WTC11 (cell line): ENCODE data around the gene PSMF1.

Source experiments
- CREB1 ChIP-seq: sonication (generic); formaldehyde crosslinking; IDR thresholded peaks from 2 replicates; pipeline ENCODE4 v1.8.0; 2023; ENCODE audit warnings: mild to moderate bottlenecking, missing genetic modification reagents
- ESRRA ChIP-seq: sonication (generic); formaldehyde crosslinking; IDR thresholded peaks from 2 replicates; pipeline ENCODE4 v1.8.1; 2022; ENCODE audit warnings: mild to moderate bottlenecking, missing genetic modification reagents, borderline replicate concordance
- ETV6 ChIP-seq: sonication (generic); formaldehyde crosslinking; IDR thresholded peaks from 2 replicates; pipeline ENCODE4 v1.8.1; 2022; ENCODE audit warnings: mild to moderate bottlenecking, missing genetic modification reagents
- FOXJ3 ChIP-seq: sonication (generic); formaldehyde crosslinking; IDR thresholded peaks from 2 replicates; pipeline ENCODE4 v1.9.0; 2021; ENCODE audit warnings: missing genetic modification reagents, mild to moderate bottlenecking, borderline replicate concordance
- JUN ChIP-seq: sonication (generic); formaldehyde crosslinking; IDR thresholded peaks from 2 replicates; pipeline ENCODE4 v1.8.0; 2023; ENCODE audit warnings: mild to moderate bottlenecking, missing genetic modification reagents
- NR1H2 ChIP-seq: sonication (generic); formaldehyde crosslinking; IDR thresholded peaks from 2 replicates; pipeline ENCODE4 v1.9.0; 2021; ENCODE audit warnings: mild to moderate bottlenecking, moderate library complexity, missing genetic modification reagents
- NR2C2 ChIP-seq: sonication (generic); formaldehyde crosslinking; IDR thresholded peaks from 2 replicates; pipeline ENCODE4 v1.8.0; 2022; ENCODE audit warnings: mild to moderate bottlenecking, missing genetic modification reagents
- PRRX2 ChIP-seq: fragments of 250-450 bp; sonication (Bioruptor Pico); IDR thresholded peaks from 2 replicates; pipeline ENCODE4 v1.8.0; 2021; ENCODE audit warnings: mild to moderate bottlenecking
- TCF7 ChIP-seq: sonication (generic); formaldehyde crosslinking; IDR thresholded peaks from 2 replicates; pipeline ENCODE4 v1.8.0; 2022; ENCODE audit warnings: mild to moderate bottlenecking, low read depth, missing genetic modification reagents, moderate library complexity
- ZNF138 ChIP-seq: sonication (generic); formaldehyde crosslinking; conservative IDR thresholded peaks from 2 replicates; pipeline ENCODE4 v1.8.1; 2022; ENCODE audit warnings: mild to moderate bottlenecking, moderate library complexity, missing genetic modification reagents
- TF ChIP-seq, protein P1 (sequence below): fragments of 200-600 bp; IDR thresholded peaks from 2 replicates; pipeline ENCODE4 v1.8.0; 2022; ENCODE audit warnings: antibody characterized with exemption
- TF ChIP-seq, protein P2 (sequence below): sonication (generic); formaldehyde crosslinking; IDR thresholded peaks from 2 replicates; pipeline ENCODE4 v1.8.1; 2022; ENCODE audit warnings: missing genetic modification reagents, borderline replicate concordance
- TF ChIP-seq, protein P3 (sequence below): sonication (generic); formaldehyde crosslinking; IDR thresholded peaks from 2 replicates; pipeline ENCODE4 v1.8.0; 2023; ENCODE audit warnings: mild to moderate bottlenecking, missing genetic modification reagents
- TF ChIP-seq, protein P4 (sequence below): sonication (generic); formaldehyde crosslinking; IDR thresholded peaks from 2 replicates; pipeline ENCODE4 v1.8.1; 2023; ENCODE audit warnings: mild to moderate bottlenecking, missing genetic modification reagents

DNA sequence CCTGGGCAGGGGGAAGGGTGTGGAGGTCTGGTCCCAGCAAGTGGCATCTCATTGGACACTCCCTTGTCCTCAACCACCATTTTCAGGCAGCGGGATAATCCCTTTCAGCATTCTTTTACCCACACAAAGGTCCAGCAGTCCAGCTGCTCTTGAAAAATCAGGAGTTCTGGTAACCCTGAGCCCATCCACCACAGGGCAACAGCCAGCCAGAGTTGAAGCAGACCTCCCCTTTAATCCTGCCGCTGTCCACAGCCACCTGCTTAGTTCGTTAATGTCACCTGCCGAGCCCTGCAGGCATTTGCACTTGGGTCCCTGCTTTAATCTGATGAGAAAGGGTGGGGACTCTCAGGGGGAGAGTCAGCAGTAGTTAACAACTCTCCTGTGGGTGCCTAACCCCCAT, 55.3 kb downstream of the PSMF1 start:
- TF ChIP-seq, protein P1, sequence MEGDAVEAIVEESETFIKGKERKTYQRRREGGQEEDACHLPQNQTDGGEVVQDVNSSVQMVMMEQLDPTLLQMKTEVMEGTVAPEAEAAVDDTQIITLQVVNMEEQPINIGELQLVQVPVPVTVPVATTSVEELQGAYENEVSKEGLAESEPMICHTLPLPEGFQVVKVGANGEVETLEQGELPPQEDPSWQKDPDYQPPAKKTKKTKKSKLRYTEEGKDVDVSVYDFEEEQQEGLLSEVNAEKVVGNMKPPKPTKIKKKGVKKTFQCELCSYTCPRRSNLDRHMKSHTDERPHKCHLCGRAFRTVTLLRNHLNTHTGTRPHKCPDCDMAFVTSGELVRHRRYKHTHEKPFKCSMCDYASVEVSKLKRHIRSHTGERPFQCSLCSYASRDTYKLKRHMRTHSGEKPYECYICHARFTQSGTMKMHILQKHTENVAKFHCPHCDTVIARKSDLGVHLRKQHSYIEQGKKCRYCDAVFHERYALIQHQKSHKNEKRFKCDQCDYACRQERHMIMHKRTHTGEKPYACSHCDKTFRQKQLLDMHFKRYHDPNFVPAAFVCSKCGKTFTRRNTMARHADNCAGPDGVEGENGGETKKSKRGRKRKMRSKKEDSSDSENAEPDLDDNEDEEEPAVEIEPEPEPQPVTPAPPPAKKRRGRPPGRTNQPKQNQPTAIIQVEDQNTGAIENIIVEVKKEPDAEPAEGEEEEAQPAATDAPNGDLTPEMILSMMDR: no peak
- no peak for TF ChIP-seq NR2C2 (CRISPR knock-in tag)
- no peak for TF ChIP-seq ETV6 (CRISPR knock-in tag)
- TF ChIP-seq ZNF138: no peak
- no peak for TF ChIP-seq ESRRA (CRISPR knock-in tag)
- no peak for TF ChIP-seq JUN
- TF ChIP-seq CREB1: no peak
- no peak for TF ChIP-seq NR1H2
- TF ChIP-seq FOXJ3 (CRISPR knock-in tag): no peak
- TF ChIP-seq, protein P2, sequence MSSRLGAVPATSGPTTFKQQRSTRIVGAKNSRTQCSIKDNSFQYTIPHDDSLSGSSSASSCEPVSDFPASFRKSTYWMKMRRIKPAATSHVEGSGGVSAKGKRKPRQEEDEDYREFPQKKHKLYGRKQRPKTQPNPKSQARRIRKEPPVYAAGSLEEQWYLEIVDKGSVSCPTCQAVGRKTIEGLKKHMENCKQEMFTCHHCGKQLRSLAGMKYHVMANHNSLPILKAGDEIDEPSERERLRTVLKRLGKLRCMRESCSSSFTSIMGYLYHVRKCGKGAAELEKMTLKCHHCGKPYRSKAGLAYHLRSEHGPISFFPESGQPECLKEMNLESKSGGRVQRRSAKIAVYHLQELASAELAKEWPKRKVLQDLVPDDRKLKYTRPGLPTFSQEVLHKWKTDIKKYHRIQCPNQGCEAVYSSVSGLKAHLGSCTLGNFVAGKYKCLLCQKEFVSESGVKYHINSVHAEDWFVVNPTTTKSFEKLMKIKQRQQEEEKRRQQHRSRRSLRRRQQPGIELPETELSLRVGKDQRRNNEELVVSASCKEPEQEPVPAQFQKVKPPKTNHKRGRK (CRISPR knock-in tag): no peak
- no peak for TF ChIP-seq PRRX2 (CRISPR knock-in tag)
- TF ChIP-seq, protein P3, sequence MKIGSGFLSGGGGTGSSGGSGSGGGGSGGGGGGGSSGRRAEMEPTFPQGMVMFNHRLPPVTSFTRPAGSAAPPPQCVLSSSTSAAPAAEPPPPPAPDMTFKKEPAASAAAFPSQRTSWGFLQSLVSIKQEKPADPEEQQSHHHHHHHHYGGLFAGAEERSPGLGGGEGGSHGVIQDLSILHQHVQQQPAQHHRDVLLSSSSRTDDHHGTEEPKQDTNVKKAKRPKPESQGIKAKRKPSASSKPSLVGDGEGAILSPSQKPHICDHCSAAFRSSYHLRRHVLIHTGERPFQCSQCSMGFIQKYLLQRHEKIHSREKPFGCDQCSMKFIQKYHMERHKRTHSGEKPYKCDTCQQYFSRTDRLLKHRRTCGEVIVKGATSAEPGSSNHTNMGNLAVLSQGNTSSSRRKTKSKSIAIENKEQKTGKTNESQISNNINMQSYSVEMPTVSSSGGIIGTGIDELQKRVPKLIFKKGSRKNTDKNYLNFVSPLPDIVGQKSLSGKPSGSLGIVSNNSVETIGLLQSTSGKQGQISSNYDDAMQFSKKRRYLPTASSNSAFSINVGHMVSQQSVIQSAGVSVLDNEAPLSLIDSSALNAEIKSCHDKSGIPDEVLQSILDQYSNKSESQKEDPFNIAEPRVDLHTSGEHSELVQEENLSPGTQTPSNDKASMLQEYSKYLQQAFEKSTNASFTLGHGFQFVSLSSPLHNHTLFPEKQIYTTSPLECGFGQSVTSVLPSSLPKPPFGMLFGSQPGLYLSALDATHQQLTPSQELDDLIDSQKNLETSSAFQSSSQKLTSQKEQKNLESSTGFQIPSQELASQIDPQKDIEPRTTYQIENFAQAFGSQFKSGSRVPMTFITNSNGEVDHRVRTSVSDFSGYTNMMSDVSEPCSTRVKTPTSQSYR: no peak
- no peak for TF ChIP-seq TCF7 (CRISPR knock-in tag)
- TF ChIP-seq, protein P4, sequence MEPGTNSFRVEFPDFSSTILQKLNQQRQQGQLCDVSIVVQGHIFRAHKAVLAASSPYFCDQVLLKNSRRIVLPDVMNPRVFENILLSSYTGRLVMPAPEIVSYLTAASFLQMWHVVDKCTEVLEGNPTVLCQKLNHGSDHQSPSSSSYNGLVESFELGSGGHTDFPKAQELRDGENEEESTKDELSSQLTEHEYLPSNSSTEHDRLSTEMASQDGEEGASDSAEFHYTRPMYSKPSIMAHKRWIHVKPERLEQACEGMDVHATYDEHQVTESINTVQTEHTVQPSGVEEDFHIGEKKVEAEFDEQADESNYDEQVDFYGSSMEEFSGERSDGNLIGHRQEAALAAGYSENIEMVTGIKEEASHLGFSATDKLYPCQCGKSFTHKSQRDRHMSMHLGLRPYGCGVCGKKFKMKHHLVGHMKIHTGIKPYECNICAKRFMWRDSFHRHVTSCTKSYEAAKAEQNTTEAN (CRISPR knock-in tag): no peak
